Measurements from ENCODE around the gene TMEM200B.
A peak's percentile ranks its signal among the peaks of the same experiment; 100 is the strongest.

Gene TMEM200B

DNA sequence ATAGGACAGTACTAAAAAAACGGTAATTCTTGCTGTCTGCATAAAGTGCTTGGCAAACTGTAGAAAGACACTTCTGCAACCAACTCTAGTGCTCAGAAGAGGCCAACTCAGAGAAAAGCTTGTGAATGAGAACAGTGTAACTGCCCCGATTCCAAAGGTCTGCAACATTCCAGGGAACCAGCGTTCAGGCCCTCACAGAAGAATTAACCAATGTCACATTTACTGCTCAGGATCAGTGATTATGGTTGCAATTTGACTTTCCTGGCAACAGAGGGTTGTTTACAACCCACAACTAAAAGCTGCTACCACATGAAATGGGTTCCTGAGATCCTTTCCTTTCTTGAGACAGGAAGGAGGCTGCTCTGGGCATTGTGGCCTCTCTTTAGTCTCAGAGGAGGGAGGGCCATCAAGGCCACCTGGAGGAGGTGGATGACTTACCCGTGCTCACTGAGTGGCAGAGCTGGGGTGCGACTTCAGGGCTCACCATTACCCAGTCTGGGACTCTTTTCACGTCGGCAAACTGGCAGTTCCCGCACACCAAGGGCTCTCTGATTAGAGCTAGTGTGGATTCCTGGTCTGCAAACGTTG, 42.7 kb upstream of the TMEM200B start:
- DNase-seq (ENCODE audit: low read depth in 2 of 2): no peak
- TF ChIP-seq, protein P1, sequence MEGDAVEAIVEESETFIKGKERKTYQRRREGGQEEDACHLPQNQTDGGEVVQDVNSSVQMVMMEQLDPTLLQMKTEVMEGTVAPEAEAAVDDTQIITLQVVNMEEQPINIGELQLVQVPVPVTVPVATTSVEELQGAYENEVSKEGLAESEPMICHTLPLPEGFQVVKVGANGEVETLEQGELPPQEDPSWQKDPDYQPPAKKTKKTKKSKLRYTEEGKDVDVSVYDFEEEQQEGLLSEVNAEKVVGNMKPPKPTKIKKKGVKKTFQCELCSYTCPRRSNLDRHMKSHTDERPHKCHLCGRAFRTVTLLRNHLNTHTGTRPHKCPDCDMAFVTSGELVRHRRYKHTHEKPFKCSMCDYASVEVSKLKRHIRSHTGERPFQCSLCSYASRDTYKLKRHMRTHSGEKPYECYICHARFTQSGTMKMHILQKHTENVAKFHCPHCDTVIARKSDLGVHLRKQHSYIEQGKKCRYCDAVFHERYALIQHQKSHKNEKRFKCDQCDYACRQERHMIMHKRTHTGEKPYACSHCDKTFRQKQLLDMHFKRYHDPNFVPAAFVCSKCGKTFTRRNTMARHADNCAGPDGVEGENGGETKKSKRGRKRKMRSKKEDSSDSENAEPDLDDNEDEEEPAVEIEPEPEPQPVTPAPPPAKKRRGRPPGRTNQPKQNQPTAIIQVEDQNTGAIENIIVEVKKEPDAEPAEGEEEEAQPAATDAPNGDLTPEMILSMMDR (IDR thresholded peaks at IDR 0.05; ENCODE audit: low read depth, low read length): no peak
- H3K4me3 ChIP-seq (replicated peaks in 1 of 2; ENCODE audit: low read depth in 2 of 2, low read length in 2 of 2): no peak overlapping the region

DNA sequence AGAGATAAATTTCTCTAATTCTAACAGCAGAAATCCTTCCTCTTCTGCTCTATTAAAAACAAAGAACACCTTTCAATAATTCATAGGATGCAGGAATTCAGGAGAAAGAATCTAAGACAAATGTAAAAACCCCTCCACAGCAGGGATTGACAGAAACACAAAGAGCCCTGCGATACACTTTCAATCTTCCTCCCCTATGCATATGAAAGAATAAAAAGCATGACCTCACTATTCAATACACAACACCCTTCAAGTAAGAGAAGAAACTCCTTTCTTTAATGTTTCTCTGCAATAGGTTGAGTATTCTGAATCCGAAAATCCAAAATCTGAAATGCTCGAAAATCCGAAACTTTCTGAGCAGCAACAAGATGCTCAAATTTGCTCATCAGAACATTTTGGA, 40.9 kb upstream of the TMEM200B start:
- TF ChIP-seq, protein P1 (IDR thresholded peaks at IDR 0.05; ENCODE audit: low read depth, low read length): no peak
- H3K4me3 ChIP-seq (replicated peaks in 1 of 2; ENCODE audit: low read depth in 2 of 2, low read length in 2 of 2): no peak overlapping the region
- DNase-seq (ENCODE audit: low read depth in 2 of 2): no peak

DNA sequence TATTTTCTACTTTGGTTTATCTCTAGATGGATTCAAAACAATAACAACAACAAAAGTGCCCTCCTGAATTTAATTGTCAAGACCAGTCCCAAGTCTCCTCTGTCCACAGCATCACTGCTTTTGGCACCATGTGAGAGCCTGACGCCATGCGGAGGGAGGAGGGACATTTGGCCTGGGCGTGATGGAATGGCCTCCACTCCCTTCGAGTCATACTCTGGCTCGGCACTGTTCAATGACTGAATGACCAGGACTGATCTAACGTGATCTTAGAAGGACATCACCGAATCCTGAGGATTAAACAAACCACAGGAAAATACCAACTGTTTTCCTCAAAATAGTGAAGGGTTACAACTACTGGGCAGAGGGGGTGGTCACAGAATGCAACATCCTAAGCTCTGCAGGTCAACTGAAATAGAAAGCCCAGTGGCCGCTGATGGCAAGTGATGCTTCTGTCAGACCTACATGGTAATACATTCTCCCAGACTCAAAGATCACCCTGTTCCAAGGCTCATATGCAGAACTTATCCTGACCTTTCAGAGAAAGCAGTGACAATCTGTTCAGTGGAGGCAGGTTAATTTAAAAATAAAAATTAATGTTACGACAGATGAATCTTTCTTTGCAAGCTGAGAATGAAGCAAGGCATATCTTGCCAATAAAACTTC, 38.9 kb upstream of the TMEM200B start:
- TF ChIP-seq, protein P1 (IDR thresholded peaks at IDR 0.05; ENCODE audit: low read depth, low read length): no peak
- H3K4me3 ChIP-seq (replicated peaks in 1 of 2; ENCODE audit: low read depth in 2 of 2, low read length in 2 of 2): no peak overlapping the region
- DNase-seq (ENCODE audit: low read depth in 2 of 2): peak in 1 of 2 donors; percentile 42

DNA sequence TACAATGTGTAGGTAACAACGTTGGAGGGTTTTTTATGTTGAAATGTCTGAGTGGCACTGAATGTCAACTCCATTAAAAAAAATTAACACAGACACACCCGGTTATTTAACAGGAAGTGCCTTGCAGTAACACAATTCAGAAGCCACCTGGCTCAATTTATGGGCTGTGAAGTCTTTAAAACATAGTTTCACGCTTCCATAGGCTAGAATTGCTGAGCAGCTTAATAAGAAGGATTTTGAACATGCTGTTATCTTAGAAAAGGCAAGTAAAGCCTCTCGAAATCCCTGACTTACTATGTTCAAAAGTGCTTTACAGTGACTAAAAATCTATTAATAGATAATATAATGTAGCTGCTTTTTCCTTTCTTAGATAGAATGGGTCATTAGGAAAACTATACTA, 38.3 kb upstream of the TMEM200B start:
- TF ChIP-seq, protein P1 (IDR thresholded peaks at IDR 0.05; ENCODE audit: low read depth, low read length): no peak
- no peak for DNase-seq (ENCODE audit: low read depth in 2 of 2)

DNA sequence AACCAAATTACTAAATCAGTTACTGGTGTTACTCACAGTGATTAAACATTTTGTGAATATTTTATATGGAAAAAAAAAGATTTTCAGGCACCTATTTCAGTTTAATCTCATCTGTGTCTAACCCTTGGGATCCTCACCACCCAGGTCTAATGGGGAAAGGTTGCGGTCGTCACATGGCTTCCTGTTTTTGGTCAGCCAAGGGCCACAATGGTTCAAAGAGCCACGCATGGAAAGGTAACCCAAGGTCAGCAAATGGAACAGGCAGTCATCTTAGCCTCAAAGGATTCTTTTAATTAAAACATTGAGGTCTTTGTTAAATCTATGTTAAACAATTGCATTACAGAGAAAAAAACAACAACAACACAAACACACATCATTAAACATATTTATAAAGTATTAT, 36.1 kb upstream of the TMEM200B start:
- TF ChIP-seq, protein P1 (IDR thresholded peaks at IDR 0.05; ENCODE audit: low read depth, low read length): no peak
- no peak overlapping the region for H3K4me3 ChIP-seq (replicated peaks in 1 of 2; ENCODE audit: low read depth in 2 of 2, low read length in 2 of 2)
- no peak for DNase-seq (ENCODE audit: low read depth in 2 of 2)

More for the DNA sequence above, 38.3 kb upstream of the TMEM200B start:
- no peak overlapping the region for H3K4me3 ChIP-seq (replicated peaks in 1 of 2; ENCODE audit: low read depth in 2 of 2, low read length in 2 of 2)

DNA sequence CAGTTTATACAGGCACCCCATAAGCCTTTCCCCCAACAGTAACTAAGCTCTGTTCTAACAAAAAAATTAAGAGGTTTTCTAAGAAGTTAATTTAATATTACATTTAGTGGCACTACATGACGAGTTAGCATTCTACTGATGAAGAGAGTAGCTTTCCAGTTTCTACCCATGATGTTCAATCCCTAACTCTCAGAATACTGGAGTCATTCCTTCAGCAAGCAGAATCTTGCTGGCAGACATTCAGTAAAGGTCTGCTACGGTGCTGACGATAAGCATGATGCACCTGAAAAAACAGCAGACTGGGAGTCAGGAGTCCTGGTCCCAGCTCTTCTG, 33.5 kb upstream of the TMEM200B start:
- DNase-seq (ENCODE audit: low read depth in 2 of 2): no peak
- H3K4me3 ChIP-seq (replicated peaks in 1 of 2; ENCODE audit: low read depth in 2 of 2, low read length in 2 of 2): no peak overlapping the region
- TF ChIP-seq, protein P1 (IDR thresholded peaks at IDR 0.05; ENCODE audit: low read depth, low read length): no peak
